ENCODE results near the gene SCN3A. TPM values are rescaled to one million over a fixed set of nuclear protein-coding genes. Genes with fewer than 3 reads are reported as not detected.

Gene SCN3A
- polyA plus RNA-seq, 1 donor (not counting 4 experiments of a cell fraction or from before 2014, with no cell fraction given) = 0.01 TPM

GRCh38 chr2:165120740-165121467, 82.9 kb downstream of the SCN3A start:
- no peaks in the 10 kb centered on the region for H4K20me1 ChIP-seq (ENCODE audit: control insufficient read depth, extremely low read depth, insufficient read depth, low read length)
- H3K36me3 ChIP-seq (ENCODE audit: control insufficient read depth in 2 of 2, extremely low read depth in 1 of 2, insufficient read depth in 2 of 2, low read length in 2 of 2) = no peaks in the 10 kb centered on the region
- H3K9ac ChIP-seq (ENCODE audit: control insufficient read depth, extremely low read depth, insufficient read depth, low read length) = no peak overlapping the region
- no peaks in the 10 kb centered on the region for H3K9me3 ChIP-seq (ENCODE audit: control insufficient read depth, low read depth, low read length)
- FAIRE-seq = no peak
- no peaks in the 10 kb centered on the region for H3K9me1 ChIP-seq (ENCODE audit: control insufficient read depth, extremely low read depth, insufficient read depth, low read length)
- no peaks in the 10 kb centered on the region for H3K4me1 ChIP-seq (ENCODE audit: control insufficient read depth, extremely low read depth, insufficient read depth, low read length)
- H3K4me2 ChIP-seq (ENCODE audit: control insufficient read depth, extremely low read depth, insufficient read depth, low read depth, low read length) = no peak overlapping the region
- no peaks in the 10 kb centered on the region for H3K79me2 ChIP-seq (ENCODE audit: control insufficient read depth, insufficient read depth, low read length)
- H3K4me3 ChIP-seq (ENCODE audit: control insufficient read depth in 2 of 3, extremely low read depth in 1 of 3, insufficient read depth in 2 of 3, low read depth in 1 of 3, low read length in 3 of 3) = no peak overlapping the region
- no peak for DNase-seq (ENCODE audit: low read depth, low spot score)
- no peak overlapping the region for H3K27ac ChIP-seq (ENCODE audit: control insufficient read depth, insufficient read depth, low read length)
- H3K27me3 ChIP-seq (ENCODE audit: control insufficient read depth, extremely low read depth, insufficient read depth, low read length) = no peaks in the 10 kb centered on the region
- TF ChIP-seq EZH2 (IDR thresholded peaks at IDR 0.05; ENCODE audit: low read length) (no peak), CTCF (optimal IDR thresholded peaks at IDR 0.05 in 1 of 3, IDR thresholded peaks at IDR 0.05 in 1 of 3, conservative IDR thresholded peaks at IDR 0.05 in 1 of 3; ENCODE audit: extremely low read depth in 1 of 3, insufficient read depth in 2 of 3, low read length in 3 of 3) (no peak)
- dilution Hi-C loops (cut with MboI; ENCODE audit: extremely low pct_ligation_motif_present, low sequenced_read_pairs) = no loop called here
- no peak overlapping the region for H2AFZ ChIP-seq (ENCODE audit: control insufficient read depth, low read length)

GRCh38 chr2:165115258-165115657, 88.6 kb downstream of the SCN3A start:
- no peak for TF ChIP-seq CTCF (optimal IDR thresholded peaks at IDR 0.05 in 1 of 3, IDR thresholded peaks at IDR 0.05 in 1 of 3, conservative IDR thresholded peaks at IDR 0.05 in 1 of 3; ENCODE audit: extremely low read depth in 1 of 3, insufficient read depth in 2 of 3, low read length in 3 of 3)
- TF ChIP-seq EZH2 (IDR thresholded peaks at IDR 0.05; ENCODE audit: low read length) = no peak
- no peaks in the 10 kb centered on the region for H3K79me2 ChIP-seq (ENCODE audit: control insufficient read depth, insufficient read depth, low read length)
- no peak overlapping the region for H3K4me2 ChIP-seq (ENCODE audit: control insufficient read depth, extremely low read depth, insufficient read depth, low read depth, low read length)
- H3K27ac ChIP-seq (ENCODE audit: control insufficient read depth, insufficient read depth, low read length) = no peak overlapping the region
- no peak overlapping the region for H2AFZ ChIP-seq (ENCODE audit: control insufficient read depth, low read length)
- no peak overlapping the region for H3K9ac ChIP-seq (ENCODE audit: control insufficient read depth, extremely low read depth, insufficient read depth, low read length)
- H4K20me1 ChIP-seq (ENCODE audit: control insufficient read depth, extremely low read depth, insufficient read depth, low read length) = no peaks in the 10 kb centered on the region
- H3K4me3 ChIP-seq (ENCODE audit: control insufficient read depth in 2 of 3, extremely low read depth in 1 of 3, insufficient read depth in 2 of 3, low read depth in 1 of 3, low read length in 3 of 3) = no peak overlapping the region
- dilution Hi-C loops (cut with MboI; ENCODE audit: extremely low pct_ligation_motif_present, low sequenced_read_pairs) = no loop called here
- no peaks in the 10 kb centered on the region for H3K27me3 ChIP-seq (ENCODE audit: control insufficient read depth, extremely low read depth, insufficient read depth, low read length)
- H3K9me3 ChIP-seq (ENCODE audit: control insufficient read depth, low read depth, low read length) = no peaks in the 10 kb centered on the region
- H3K9me1 ChIP-seq (ENCODE audit: control insufficient read depth, extremely low read depth, insufficient read depth, low read length) = no peaks in the 10 kb centered on the region
- no peaks in the 10 kb centered on the region for H3K36me3 ChIP-seq (ENCODE audit: control insufficient read depth in 2 of 2, extremely low read depth in 1 of 2, insufficient read depth in 2 of 2, low read length in 2 of 2)
- peaks cover 3% of the 10 kb centered on the region for H3K4me1 ChIP-seq (ENCODE audit: control insufficient read depth, extremely low read depth, insufficient read depth, low read length)
- DNase-seq (ENCODE audit: low read depth, low spot score) (no peak), FAIRE-seq (no peak)
